ENCODE data around the gene SLC6A17.

- TF ChIP-seq CTCF (IDR thresholded peaks at IDR 0.05 in 8 of 11, conservative IDR thresholded peaks at IDR 0.05 in 3 of 11) (no peak), POLR2A (IDR thresholded peaks at IDR 0.05) (no peak), POLR2AphosphoS5 (IDR thresholded peaks at IDR 0.05) (no peak)
Observed at GRCh38 chr1:110187139-110187890, 37.0 kb downstream of the SLC6A17 start.
